ENCODE results near the gene TP63. TPM values are rescaled to one million over a fixed set of nuclear protein-coding genes. Genes with fewer than 3 reads are reported as not detected.

The TP63 gene
- total RNA-seq, 2 experiments from 2014 or later: 0.17 to 0.35 TPM

DNA sequence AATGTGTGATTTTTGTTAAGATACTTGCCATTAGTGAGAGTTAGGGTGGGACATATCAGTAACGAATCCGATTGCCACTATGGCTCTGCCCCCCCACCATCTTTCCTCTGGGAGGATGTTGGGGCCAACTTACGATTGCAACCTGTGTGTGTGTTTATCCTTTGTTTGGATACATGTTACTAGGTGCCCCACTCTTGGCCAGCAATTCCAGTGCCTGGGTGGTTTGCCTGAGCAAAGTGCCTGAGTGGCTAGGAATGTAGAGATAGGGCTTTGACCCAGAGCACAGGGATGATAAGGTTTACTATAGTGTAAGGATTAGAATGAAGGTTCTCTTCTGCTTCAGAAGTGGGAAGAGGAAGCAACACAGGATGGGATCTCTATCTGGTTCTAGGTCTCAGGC, 231.8 kb downstream of the TP63 start:
- Mint-ChIP-seq H3K27me3 (no peaks in the 10 kb centered on the region), H3K36me3 (ENCODE audit: low read depth) (no peaks in the 10 kb centered on the region), H3K4me3 (no peak overlapping the region), H3K4me1 (no peaks in the 10 kb centered on the region), H3K9me3 (peaks cover 3% of the 10 kb centered on the region), H3K27ac (no peak overlapping the region)
- no peak for DNase-seq
- CTCF ChIA-PET: no interaction called here
- POLR2A ChIA-PET: no interaction called here

DNA sequence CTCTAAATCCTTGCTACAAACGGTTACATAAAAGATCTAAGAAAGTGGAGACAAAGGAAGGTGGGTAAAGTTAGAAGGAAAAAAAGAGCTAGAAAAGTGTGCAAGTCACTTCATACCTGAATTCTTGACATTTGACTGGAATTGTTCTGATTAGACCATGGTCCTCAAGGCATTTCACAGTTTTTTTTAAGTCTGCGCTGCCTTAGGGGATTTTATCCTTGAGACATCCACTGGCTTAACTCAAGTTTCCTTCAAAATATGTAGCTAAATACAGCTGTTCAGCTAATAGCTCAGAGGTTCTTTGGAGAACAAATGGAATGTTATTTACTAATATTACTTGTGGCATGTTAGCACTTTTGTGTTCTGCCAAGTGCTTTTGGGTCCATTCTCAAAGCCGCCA, 236.9 kb downstream of the TP63 start:
- Mint-ChIP-seq H3K27ac (no peak overlapping the region), H3K4me1 (no peaks in the 10 kb centered on the region), H3K27me3 (no peaks in the 10 kb centered on the region), H3K4me3 (no peak overlapping the region), H3K36me3 (ENCODE audit: low read depth) (no peaks in the 10 kb centered on the region), H3K9me3 (peaks cover 3% of the 10 kb centered on the region)
- no peak for DNase-seq
- ChIA-PET CTCF (no interaction called here), POLR2A (no interaction called here)

DNA sequence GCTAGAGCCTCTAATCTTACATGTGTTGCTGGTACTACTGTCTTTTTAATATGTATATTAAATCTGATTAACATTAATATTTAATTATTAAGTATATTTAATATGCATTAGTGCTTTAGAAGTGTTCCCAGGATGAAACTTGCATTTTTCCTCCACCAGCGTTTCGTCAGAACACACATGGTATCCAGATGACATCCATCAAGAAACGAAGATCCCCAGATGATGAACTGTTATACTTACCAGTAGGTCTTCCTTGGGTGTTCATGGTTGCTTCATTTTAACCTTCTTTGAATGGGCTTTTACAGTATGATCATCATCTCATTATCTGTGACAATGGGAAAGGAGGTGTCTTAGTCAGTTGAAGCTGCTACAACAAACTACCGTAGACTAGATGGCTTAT, 238.0 kb downstream of the TP63 start:
- Mint-ChIP-seq H3K36me3 (ENCODE audit: low read depth) (no peaks in the 10 kb centered on the region), H3K4me1 (no peaks in the 10 kb centered on the region), H3K4me3 (no peak overlapping the region), H3K27me3 (no peaks in the 10 kb centered on the region), H3K9me3 (peaks cover 3% of the 10 kb centered on the region), H3K27ac (no peak overlapping the region)
- CTCF ChIA-PET: no interaction called here
- DNase-seq: no peak
- POLR2A ChIA-PET: no interaction called here

DNA sequence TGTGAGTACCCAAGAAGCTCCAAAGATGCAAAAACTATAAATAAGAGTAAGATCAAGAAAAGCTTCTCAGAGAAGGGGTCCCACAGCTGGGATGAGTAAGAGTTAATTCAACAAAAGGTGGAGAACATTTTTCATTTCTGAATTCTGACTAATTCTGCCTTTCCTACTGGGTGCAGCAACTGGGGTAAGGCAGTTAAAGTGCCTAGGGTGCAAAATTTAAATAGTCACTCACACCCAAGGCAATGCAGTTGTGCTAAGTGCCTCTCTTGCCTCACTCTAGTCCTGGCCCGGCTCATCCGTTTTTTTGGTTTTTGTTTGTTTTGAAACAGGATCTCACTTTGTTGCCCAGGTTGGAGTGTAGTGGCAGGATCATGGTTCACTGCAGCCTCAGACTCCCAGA, 240.2 kb downstream of the TP63 start:
- no peak for DNase-seq
- ChIA-PET POLR2A (no interaction called here), CTCF (interaction anchor here (0.6 kb wide), 1 partner anchor 595 kb away, joined by 4 read pairs; no protein-coding TSS in a partner anchor)
- H3K36me3 Mint-ChIP-seq (ENCODE audit: low read depth): no peaks in the 10 kb centered on the region
- no peaks in the 10 kb centered on the region for H3K4me1 Mint-ChIP-seq
- no peaks in the 10 kb centered on the region for H3K27me3 Mint-ChIP-seq
- no peak overlapping the region for H3K4me3 Mint-ChIP-seq
- H3K9me3 Mint-ChIP-seq: no peaks in the 10 kb centered on the region
- no peak overlapping the region for H3K27ac Mint-ChIP-seq

DNA sequence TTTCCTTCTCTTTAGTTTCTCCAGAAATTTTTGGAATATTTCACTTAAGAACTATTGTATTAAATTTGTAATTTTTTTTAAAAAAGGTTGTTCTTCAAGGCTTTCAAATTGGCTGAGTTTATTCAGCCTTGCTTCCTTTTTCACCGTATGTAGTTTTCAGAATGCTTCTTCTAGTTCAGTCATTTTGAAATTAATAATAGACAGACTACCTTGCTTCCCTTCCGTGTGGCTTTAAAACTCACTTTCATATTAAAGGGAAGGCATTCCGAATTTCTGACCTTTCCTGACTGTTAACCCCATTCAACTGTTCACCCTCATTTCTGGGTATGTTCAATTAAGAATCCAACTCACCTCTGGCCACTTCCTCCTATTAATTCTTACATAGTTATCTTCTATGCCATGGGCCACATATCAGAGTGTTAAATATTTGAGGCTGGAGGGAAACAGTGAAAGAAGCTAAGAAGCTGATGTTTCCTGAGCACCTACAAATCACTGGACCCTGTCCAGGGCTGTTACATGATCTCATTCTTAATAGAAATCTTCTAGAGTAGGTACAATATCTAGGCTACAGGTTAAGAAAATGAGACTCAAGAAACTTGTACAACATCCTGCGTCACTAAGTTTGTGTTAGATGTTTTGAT, 252.0 kb downstream of the TP63 start:
- Mint-ChIP-seq H3K27me3 (no peaks in the 10 kb centered on the region), H3K4me1 (no peaks in the 10 kb centered on the region), H3K4me3 (no peak overlapping the region), H3K36me3 (ENCODE audit: low read depth) (no peaks in the 10 kb centered on the region), H3K9me3 (no peaks in the 10 kb centered on the region), H3K27ac (no peak overlapping the region)
- CTCF ChIA-PET: no interaction called here
- no peak for DNase-seq
- POLR2A ChIA-PET: no interaction called here

DNA sequence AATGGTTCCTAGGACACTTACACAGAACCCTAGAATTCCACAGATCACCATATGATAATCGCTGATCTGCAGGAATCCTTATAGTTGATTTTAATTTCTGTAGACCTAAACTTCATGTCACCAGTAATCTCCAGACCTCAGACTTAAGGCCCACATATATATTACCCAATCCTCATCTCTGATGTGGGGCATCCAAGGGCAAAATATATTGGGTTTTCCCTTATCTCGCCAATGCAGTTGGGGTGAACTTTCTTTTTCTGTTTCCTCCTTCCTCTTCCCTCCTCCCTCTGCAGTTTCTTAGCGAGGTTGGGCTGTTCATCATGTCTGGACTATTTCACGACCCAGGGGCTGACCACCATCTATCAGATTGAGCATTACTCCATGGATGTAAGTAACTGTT, 259.3 kb downstream of the TP63 start:
- H3K4me1 Mint-ChIP-seq: no peaks in the 10 kb centered on the region
- H3K27me3 Mint-ChIP-seq: no peaks in the 10 kb centered on the region
- ChIA-PET CTCF (no interaction called here), POLR2A (no interaction called here)
- no peak overlapping the region for H3K4me3 Mint-ChIP-seq
- H3K36me3 Mint-ChIP-seq (ENCODE audit: low read depth): no peaks in the 10 kb centered on the region
- H3K9me3 Mint-ChIP-seq: no peaks in the 10 kb centered on the region
- DNase-seq: no peak
- no peak overlapping the region for H3K27ac Mint-ChIP-seq

DNA sequence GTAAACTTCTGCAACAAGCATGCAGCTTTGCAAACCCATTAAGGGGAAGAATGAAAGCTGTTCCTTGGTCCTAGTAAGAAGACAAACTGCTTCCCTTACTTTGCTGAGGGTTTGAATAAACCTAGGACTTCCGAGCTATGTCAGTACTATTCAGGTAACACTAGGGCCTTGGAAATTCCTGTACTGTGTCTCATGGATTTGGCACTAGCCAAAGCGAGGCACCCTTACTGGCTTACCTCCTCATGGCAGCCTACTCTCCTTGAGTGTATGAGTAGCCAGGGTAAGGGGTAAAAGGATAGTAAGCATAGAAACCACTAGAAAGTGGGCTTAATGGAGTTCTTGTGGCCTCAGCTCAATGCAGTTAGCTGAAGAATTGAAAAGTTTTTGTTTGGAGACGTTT, 265.3 kb downstream of the TP63 start:
- no peaks in the 10 kb centered on the region for H3K27me3 Mint-ChIP-seq
- peaks cover 4% of the 10 kb centered on the region for H3K9me3 Mint-ChIP-seq
- H3K4me3 Mint-ChIP-seq: no peak overlapping the region
- no peaks in the 10 kb centered on the region for H3K4me1 Mint-ChIP-seq
- POLR2A ChIA-PET: no interaction called here
- no peak overlapping the region for H3K27ac Mint-ChIP-seq
- no peak for DNase-seq
- H3K36me3 Mint-ChIP-seq (ENCODE audit: low read depth): no peaks in the 10 kb centered on the region
- CTCF ChIA-PET: no interaction called here

DNA sequence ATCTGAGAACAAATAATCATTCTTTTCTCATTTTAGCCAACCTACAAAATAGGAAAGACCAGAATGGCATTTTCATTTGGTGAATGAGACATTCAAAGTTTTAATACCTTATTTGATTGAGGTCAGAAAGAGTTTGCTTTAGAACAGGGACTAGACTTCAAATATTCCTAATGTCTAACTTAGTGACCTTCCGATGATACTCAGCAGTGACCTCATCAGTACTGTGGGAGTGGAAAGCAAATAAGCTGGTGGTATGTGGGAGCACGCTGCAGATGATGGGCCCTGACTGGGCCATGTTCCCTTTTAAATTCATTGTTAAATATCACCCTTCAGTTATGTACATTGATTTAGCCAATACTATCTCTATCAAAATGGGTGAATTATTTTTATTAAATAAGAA, 266.2 kb downstream of the TP63 start:
- H3K27ac Mint-ChIP-seq: no peak overlapping the region
- CTCF ChIA-PET: no interaction called here
- no peaks in the 10 kb centered on the region for H3K36me3 Mint-ChIP-seq (ENCODE audit: low read depth)
- no peaks in the 10 kb centered on the region for H3K27me3 Mint-ChIP-seq
- H3K4me3 Mint-ChIP-seq: no peak overlapping the region
- DNase-seq: no peak
- H3K4me1 Mint-ChIP-seq: no peaks in the 10 kb centered on the region
- H3K9me3 Mint-ChIP-seq: peaks cover 4% of the 10 kb centered on the region
- POLR2A ChIA-PET: no interaction called here

DNA sequence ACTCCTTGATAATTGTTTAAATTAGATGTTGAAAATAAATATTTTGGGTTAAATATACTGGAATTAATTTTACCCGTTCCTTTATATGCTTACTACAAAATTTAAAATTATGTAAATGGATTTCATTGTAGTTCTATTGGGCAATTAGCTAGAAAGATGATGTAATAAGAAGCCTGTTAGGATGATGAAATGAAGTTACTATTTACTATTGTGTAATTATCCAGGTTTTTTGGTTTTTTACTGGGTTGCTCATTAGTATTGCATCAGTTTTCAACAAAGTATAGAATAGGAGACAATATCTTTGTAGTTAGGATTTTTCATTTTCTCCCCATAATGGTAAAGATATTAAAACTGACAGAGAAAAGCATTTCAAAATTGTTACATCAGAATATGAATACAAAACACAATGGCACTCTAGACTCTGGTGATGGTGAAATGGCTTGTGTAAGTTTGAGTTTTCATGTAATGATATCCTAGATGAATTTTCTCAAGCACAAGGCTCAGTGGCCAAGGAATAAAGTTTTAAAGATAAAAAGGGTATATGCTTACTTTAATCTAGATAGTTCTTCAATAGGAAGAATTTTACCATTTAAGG, 267.5 kb downstream of the TP63 start:
- CTCF ChIA-PET: no interaction called here
- Mint-ChIP-seq H3K27ac (no peak overlapping the region), H3K4me1 (no peaks in the 10 kb centered on the region), H3K36me3 (ENCODE audit: low read depth) (no peaks in the 10 kb centered on the region), H3K4me3 (no peak overlapping the region), H3K27me3 (no peaks in the 10 kb centered on the region), H3K9me3 (peaks cover 4% of the 10 kb centered on the region)
- POLR2A ChIA-PET: no interaction called here
- DNase-seq: no peak

DNA sequence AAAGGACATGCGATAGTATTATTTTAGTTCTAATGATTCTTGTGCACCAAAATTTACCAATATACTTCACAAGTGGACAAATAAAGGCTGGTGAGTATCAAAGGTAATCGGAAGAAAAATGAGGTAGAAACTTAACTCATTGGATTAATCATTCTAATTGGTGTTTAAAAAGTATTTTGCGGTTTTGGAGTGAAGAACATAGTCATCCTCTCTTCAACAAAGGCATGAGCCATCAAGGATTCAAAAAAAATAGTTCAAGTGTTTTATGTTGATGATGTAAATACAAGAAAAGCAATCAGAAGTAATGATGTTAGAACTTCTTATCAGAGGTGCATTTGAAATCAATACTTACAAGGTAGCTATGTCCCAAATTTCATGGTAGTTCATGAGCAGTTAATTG, 268.0 kb downstream of the TP63 start:
- ChIA-PET CTCF (no interaction called here), POLR2A (no interaction called here)
- H3K4me1 Mint-ChIP-seq: no peaks in the 10 kb centered on the region
- DNase-seq: no peak
- no peaks in the 10 kb centered on the region for H3K27me3 Mint-ChIP-seq
- H3K27ac Mint-ChIP-seq: no peak overlapping the region
- H3K4me3 Mint-ChIP-seq: no peak overlapping the region
- peaks cover 4% of the 10 kb centered on the region for H3K9me3 Mint-ChIP-seq
- no peaks in the 10 kb centered on the region for H3K36me3 Mint-ChIP-seq (ENCODE audit: low read depth)

DNA sequence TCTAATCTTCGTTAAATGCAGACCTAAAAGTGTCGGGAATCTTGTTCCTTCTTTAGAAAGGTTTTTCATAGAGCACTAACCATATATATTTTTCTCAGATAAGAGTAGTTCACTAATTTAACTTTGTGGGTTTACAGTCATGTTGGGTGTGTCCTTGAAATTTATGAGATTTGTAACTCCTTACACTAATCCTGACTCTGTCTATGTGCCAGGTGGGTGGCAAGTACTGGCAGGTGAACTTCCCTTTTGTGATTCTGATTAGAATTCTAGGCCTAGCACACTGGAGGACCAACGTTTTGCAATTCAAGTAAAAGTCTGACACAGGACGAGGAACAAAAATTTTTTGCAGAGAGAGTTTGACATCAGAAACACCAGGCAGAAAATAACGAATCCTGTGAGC, 269.4 kb downstream of the TP63 start:
- ChIA-PET POLR2A (no interaction called here), CTCF (no interaction called here)
- Mint-ChIP-seq H3K4me1 (no peaks in the 10 kb centered on the region), H3K9me3 (peaks cover 4% of the 10 kb centered on the region), H3K27ac (no peak overlapping the region), H3K36me3 (ENCODE audit: low read depth) (no peaks in the 10 kb centered on the region), H3K27me3 (no peaks in the 10 kb centered on the region), H3K4me3 (no peak overlapping the region)
- DNase-seq: no peak

DNA sequence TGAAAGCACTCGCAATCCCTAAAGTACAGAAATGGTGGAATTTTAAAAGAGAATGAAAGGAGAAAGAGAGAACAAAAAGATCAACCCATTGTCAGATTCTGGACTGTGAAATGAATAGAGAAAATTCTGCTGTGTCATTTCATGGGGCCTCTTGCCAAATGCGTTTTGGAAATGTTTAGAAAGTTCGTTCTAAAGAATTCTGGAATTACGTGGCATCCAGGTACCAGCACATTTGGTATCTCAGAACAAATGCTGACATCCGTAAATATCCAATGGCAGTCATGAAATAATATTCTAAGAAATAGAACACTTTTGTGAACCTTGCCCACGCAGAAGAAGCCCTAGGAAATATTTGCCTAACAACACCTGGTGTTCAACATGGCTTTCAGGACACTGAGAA, 270.3 kb downstream of the TP63 start:
- DNase-seq: no peak
- Mint-ChIP-seq H3K4me3 (no peak overlapping the region), H3K27me3 (no peaks in the 10 kb centered on the region), H3K9me3 (peaks cover 4% of the 10 kb centered on the region), H3K27ac (no peak overlapping the region), H3K4me1 (no peaks in the 10 kb centered on the region), H3K36me3 (ENCODE audit: low read depth) (no peaks in the 10 kb centered on the region)
- ChIA-PET CTCF (no interaction called here), POLR2A (no interaction called here)

DNA sequence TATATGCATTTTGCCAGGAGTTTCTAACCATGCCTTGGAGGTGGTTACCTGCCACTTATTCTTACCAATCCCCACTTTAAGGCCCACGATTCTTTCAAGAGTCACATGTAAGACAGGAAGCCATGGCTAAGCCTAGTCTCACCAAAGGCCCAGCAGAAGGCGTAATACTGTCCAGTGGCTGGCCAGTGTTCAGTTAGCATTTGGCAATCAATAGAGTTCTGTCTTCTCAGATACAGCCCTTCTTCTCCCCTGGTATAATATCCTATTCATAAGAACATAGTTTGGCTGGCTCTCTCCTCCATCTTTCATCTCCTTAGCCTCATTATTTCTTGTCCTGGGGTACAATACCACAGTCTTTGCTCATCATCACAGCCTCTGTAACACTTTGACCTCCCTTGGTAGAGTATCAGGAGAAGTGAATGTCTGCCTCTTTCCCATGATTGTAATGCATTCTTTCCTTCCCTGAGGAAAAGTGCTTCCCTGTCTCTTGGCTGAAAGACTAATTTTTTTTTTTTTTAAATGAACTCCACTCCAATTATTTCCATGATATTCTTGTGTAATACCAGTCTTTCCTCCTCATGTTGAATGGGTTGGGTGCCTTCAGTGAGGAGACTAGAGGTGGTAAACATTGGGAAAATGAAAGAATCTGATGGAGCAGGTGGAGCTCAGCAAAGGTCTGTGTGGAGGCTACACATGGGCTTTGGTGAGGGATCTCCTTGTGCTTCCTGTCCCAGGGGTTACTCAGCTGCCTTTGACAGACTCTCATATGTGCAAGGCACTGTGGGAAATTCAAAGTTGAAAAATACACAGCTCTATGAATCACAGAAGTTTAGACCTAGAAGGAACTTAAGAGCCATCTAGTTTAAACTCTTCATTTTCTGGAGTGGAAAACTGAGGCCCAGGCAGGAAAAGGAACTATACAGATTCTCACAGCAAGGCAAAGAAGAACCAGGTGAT, 271.3 kb downstream of the TP63 start:
- Mint-ChIP-seq H3K27me3 (no peaks in the 10 kb centered on the region), H3K4me1 (no peaks in the 10 kb centered on the region), H3K27ac (no peak overlapping the region), H3K4me3 (no peak overlapping the region), H3K9me3 (no peaks in the 10 kb centered on the region), H3K36me3 (ENCODE audit: low read depth) (no peaks in the 10 kb centered on the region)
- ChIA-PET POLR2A (no interaction called here), CTCF (no interaction called here)
- DNase-seq: no peak
